Cortex of kidney (tissue), 1 donor: Measurements from ENCODE around the gene TUBB2B.
"Not testable (repeated sequence)": the region's sequence is repeated elsewhere in the genome, so short reads cannot be mapped to it uniquely, and the experiment has no call there.

ENCODE experiments used
- DNase-seq: peaks from one replicate; lab custom pipeline; 2025; lab: John Stamatoyannopoulos, UW

The TUBB2B gene

DNA sequence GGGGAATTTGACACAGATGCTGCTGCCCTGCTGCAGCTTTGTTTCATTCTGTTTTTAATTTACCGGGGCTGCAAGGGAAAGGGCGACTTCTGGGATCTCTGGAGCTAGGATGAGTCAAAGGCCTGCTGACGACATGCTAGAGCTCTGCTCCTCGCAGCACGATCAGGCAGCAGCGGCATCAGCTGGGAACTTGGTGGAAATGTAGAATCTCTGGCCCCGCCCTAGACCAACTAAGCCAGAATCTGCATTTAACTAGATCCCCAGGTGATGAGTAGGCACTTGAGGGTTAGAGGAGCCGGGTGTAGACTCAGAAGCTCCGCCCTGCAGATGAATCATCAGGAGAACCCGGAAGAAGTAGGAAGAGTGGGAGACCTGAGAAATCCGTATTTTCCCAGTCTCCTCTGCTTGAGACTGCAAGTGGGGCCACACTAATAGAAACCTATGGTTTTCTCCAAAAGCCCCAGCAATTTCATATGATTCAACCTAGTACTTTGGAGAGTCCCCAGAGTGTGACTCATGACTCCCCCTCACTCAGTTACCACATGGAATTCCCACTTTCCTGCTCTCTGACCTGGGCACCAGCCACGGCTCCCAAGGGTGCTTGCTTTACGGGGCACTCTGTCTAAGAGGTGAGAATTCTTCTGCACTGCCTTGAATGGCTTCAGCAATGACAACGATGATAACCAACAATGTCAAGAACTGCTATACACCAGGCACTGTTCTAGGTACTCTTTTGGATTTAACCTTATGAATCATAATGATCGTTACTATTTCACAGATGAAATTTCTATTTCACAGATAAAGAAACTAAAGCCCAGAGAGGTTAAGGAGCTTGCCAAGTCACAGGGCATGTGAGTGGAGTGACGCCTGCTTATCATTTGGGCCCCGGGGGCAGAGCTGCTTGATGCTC lies 18.1 kb downstream of the TUBB2B start:
- no peak for DNase-seq

DNA sequence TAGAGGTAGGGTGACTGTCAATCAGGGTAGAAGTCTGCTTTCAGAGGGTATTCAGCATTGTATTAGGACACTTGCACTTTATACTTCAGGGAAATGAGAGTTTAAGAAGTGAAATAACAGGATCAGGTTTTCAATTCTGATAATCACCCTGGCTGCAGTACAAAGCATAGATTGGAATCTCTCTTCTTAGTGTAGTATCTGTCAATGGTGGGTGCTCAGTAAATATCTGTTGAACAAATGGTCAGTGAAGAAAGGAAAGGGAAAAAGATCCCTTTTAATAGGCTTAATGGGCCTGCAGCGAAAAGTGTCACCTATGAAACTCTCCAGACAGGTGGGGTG lies 18.7 kb downstream of the TUBB2B start:
- no peak for DNase-seq

DNA sequence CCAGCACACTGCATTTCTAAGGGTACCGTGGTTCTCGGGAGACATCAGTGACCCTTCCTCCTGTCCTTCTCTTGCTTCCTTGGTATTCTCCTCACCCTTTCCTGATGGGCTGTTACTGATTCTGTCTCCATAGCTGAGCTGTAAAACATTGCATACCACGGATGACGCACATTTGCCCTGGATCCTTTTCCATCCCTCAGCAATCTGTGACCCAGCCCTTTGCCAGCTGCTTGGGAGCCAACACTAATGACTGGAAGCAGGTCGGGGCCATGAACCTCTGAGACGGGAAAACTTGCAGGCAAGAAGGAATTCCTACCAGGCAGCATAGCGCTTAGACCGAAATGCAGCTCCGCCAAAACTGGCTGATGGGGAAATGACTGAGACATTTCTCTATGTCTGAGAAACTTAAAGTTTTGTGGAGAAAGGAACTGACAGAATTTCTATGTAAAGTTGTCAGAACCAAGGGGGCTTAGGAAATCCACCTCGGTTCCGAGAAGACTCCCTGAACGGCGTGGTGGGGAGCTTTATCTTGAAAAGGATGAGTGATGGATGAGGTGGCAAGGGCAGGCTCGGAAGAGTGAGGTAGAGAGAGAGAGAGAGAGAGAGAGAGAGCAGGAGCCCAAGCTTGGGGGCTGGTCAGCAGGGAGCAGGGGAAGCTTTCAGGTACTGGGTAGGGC lies 19.2 kb downstream of the TUBB2B start:
- DNase-seq = no peak

GRCh38 chr6:3206339-3207015 lies 21.0 kb downstream of the TUBB2B start:
- no peak for DNase-seq

DNA sequence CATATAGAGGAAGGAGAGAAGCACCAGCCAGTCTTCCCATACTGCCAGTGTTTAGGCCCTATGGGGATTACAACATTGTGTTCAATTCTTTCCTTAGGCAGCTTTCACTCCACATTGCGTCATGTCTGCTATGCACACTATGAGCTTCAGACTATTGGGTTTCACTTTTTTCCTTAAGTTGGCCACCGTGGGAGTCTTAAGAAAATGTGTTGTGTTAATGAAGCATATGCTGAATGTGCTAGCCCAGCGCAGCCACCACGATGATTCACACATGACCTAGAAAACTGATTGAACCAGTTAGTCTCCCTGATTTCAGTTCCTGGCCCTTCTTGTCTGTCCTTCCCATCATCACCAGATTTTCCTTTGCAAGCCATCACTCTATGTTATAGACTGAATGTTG lies 21.5 kb downstream of the TUBB2B start:
- DNase-seq = no peak

- no peak for DNase-seq
Observed at GRCh38 chr6:3204921-3205320, 22.5 kb downstream of the TUBB2B start.

DNA sequence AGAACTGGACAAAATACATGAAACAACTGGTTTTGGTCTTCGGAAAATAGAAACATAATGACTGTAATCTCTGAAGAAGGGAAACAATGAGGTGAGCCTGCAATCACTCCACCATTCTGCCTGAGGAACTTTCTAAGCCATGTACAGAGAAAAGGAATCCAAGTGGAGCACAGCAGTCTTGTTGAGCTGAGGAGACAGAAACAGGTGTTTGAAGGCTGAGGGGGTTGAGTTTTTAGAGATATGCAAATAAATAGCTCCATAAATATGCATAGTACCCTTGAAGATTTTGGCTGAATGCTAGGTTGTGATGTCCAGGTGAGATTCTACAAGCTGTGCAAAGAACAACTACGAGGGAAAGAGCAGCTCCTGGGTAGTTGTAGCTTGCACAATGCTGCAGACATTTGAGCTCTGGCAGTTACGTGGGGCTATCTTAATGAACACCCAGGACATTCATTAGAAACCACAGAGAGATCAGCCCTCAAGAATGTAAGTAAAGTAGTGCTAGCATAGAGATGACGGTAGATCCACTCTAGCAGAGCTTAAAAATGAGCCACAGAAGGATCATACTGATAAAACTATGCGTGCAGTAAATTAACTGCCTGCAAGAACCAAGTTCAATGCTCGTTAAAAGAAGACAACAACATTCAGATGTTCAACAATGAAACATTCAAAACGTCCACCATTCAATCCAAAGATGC lies 24.3 kb downstream of the TUBB2B start:
- no peak for DNase-seq

- no peak for DNase-seq
Observed at GRCh38 chr6:3201388-3201787, 26.1 kb downstream of the TUBB2B start.

DNA sequence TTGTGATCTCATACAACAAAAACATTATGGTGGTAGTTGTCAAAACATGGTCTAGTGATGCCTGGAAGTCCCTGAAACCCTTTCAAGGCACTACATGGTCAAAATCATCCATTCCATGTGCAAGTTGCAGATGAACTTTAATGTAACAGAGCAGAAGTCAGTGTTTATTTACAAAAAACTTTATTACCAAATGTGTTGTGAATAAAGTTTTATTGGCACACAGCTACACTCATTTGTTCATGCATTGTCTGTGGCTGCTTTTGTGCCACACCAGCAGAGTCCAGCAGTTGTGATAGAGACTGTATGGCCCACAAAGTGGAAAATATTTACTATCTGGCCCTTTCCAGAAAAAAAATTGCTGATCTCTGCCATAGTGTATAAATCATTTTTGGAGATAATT lies 26.8 kb downstream of the TUBB2B start:
- no peak for DNase-seq

DNA sequence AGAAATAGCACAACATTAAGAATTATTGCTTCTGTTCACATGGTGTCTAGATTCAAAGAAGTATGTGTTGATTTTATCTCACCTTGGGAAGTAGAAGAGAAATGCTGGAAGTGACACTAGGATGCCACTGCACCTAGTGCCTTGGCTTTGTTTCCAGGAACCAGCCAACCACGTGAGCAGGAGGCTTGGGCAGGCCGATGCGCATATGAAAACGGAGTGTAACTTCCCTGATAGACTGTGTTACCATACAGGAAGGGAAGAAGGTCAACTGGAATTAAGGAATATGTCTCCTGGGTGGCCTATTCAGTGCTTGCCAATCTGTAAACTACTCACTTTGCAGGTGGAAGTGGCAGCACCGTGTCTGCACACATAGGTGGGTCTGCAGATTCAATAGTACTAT lies 28.1 kb downstream of the TUBB2B start:
- no peak for DNase-seq

DNA sequence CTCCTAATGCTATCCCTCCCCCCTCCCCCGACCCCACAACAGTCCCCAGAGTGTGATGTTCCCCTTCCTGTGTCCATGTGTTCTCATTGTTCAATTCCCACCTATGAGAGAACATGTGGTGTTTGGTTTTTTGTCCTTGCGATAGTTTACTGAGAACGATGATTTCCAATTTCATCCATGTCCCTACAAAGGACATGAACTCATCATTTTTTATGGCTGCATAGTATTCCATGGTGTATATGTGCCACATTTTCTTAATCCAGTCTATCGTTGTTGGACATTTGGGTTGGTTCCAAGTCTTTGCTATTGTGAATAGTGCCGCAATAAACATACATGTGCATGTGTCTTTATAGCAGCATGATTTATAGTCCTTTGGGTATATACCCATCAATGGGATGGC lies 29.7 kb downstream of the TUBB2B start:
- not testable (repeated sequence) for DNase-seq

- no peak for DNase-seq
Observed at GRCh38 chr6:3196770-3197169, 30.7 kb downstream of the TUBB2B start.

DNA sequence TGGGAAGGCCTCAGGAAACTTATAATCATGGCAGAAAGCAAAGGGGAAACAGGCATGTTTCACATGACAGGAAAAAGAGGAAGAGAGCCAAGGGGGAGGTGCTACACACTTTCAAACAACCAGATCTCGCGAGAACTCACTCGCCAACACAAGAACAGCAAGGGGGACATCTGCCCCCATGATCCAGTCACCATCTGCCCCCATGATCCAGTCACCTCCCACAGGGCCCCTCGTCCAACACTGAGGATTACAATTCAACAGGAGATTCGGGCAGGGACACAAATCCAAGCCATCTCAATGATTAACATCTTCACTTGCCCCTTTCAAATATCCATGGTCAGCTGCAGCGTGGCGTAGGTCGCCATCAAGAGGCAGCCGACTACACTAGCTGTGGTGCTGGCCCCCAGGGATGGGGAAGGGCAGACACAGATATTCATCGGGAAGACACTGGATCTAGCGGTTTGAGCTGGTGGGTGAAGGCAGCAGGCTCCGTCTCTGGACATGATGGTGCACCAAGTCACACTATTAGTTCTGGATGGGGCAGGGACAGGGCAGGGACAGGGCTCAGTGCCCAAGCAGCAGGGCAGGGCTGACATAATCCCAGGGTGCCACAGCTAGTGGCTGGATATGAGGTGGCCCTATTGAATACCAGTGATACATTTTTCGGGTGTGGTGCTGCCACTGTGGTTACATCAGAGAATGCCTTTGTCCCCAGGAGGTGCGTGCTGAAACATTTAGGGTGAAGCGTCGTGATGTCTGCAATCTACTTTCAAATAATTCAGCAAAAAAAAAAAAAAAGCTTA lies 31.6 kb downstream of the TUBB2B start:
- no peak for DNase-seq

DNA sequence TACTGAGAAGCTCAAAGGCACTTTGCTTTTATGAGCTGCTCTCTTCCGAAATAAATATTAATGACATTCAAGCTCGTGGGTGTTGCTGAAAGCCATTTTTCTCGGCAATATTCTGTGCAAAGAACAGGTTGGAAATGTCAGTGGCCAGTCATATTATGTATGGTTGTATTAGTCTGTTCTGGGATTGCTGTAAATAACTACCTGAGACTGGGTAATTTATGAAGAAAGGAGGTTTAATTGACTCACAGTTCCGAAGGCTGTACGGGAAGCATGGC lies 32.1 kb downstream of the TUBB2B start:
- no peak for DNase-seq

DNA sequence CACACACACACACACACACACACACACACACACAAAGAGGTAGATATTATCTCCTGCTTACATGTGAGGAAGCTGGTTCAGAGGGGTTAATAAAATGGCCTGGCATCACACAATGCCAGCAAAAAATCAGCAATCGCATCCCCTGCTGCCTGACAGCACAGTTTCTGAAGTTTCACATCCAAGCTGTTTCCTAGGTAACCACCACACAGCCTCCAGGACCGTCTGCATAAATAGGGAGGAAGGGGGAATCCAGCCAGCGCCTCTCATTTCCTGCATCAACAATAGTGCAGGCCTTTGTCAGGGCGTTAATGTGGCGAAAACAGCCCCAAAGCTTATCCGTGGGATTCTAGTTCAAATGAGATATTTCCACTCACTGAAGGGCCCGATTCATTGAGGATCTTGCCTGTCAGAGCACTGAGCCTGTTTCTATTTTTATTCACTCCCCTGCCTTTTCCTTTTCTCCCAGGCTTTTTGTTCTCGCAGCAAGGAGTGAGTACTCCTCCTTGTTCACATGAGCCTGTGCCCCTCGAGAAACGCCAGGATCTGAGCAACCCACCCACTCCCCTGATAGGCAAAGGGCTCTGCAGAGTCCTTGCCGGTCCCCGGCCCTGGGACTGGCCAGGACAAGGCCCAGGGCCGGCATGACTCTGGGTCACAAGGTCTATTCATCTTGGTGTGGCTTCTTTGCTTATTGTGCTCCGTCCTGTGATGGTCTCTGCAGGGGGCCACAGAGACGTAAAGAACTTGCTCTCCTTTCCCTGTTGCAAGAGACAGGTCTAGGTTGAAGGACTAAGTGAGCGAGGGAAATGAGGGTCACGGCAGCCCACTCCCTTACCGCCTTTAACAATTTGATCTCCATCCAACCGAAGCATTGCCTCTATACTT lies 32.7 kb downstream of the TUBB2B start:
- no peak for DNase-seq

- DNase-seq = no peak
Observed at GRCh38 chr6:3193102-3193849, 34.2 kb downstream of the TUBB2B start.

GRCh38 chr6:3190779-3191178 lies 36.7 kb downstream of the TUBB2B start:
- DNase-seq = no peak

- no peak for DNase-seq
Observed at GRCh38 chr6:3190056-3190455, 37.4 kb downstream of the TUBB2B start.

DNA sequence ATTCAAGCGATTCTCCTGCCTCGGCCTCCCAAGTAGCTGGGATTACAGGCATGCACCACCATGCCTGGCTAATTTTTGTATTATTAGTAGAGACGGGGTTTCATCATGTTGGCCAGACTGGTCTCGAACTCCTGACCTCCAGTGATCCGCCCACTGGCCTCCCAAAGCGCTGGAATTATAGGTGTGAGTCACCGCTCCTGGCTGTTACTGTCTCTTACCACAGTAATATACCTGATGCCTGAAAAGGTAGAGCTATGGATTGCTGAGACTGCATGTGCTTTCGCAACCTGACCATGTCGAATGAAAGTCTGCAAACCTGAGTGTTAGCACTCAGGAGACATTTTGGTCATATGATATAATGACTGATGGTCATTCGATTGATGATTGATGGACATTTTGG lies 38.3 kb downstream of the TUBB2B start:
- not testable (repeated sequence) for DNase-seq

GRCh38 chr6:3188262-3188661 lies 39.2 kb downstream of the TUBB2B start:
- no peak for DNase-seq
